Cardiac fibroblast (primary cell): Measurements from ENCODE around the gene PKHD1.

Experiments
- DNase-seq, 2 donors: peaks; one replicate each; pipeline versions ENCODE4 v3.0.0 to v3.0.0-alpha.2; 2010; ENCODE audit warnings: low read depth in 2 of 2
- H3K4me3 ChIP-seq, 2 donors: replicated peaks in 1 of 2; 1 replicate in 1 of 2; 2 replicates in 1 of 2; pipeline ENCODE4 v1.5.1; 2011; ENCODE audit warnings: low read depth in 2 of 2, low read length in 2 of 2, mild to moderate bottlenecking in 2 of 2, moderate library complexity in 1 of 2
- TF ChIP-seq, protein P1 (sequence below): IDR thresholded peaks from one replicate; pipeline ENCODE4 v1.5.1; 2011; ENCODE audit warnings: low read depth, mild to moderate bottlenecking, low read length, inconsistent platforms

Gene PKHD1

DNA sequence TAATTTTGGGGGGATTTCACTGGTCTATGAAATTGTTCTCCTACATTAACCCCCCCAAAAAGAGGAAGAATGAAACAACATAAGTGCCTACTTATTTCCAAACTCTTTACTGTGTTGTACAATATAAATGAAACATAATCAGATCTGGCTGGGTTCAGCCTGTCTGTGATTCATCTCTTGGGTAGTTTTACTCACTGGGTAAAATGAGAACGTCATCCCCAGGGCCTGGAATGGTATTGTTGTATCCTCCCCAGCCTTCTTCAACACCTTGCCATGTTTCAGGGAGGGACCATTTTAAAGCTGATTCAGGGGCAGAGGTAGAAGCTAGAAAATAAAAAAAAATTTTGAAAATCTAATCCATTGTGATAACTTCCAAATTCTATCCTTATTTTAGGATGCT, 256.7 kb downstream of the PKHD1 start:
- H3K4me3 ChIP-seq = no peak overlapping the region
- TF ChIP-seq, protein P1, sequence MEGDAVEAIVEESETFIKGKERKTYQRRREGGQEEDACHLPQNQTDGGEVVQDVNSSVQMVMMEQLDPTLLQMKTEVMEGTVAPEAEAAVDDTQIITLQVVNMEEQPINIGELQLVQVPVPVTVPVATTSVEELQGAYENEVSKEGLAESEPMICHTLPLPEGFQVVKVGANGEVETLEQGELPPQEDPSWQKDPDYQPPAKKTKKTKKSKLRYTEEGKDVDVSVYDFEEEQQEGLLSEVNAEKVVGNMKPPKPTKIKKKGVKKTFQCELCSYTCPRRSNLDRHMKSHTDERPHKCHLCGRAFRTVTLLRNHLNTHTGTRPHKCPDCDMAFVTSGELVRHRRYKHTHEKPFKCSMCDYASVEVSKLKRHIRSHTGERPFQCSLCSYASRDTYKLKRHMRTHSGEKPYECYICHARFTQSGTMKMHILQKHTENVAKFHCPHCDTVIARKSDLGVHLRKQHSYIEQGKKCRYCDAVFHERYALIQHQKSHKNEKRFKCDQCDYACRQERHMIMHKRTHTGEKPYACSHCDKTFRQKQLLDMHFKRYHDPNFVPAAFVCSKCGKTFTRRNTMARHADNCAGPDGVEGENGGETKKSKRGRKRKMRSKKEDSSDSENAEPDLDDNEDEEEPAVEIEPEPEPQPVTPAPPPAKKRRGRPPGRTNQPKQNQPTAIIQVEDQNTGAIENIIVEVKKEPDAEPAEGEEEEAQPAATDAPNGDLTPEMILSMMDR = no peak
- no peak for DNase-seq

DNA sequence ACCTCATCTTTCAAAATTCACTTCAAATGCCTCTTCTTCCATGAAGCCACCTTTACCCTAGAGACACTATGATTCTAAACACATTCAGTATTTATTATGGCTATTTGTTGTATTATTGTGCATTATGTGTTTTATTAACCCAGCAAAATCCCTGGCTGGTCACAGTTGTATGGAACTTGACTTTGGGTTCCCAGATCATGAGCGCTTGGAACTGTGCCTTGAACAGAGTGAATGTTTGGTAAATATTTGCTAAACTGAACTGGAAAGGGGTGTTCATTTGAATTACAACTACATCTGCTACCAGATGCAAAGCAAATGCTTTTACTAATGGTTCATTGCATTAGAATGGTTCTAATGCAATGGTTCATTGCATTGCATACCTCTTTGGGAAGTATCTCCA, 259.8 kb downstream of the PKHD1 start:
- H3K4me3 ChIP-seq = no peak overlapping the region
- DNase-seq = no peak
- TF ChIP-seq, protein P1 = no peak

DNA sequence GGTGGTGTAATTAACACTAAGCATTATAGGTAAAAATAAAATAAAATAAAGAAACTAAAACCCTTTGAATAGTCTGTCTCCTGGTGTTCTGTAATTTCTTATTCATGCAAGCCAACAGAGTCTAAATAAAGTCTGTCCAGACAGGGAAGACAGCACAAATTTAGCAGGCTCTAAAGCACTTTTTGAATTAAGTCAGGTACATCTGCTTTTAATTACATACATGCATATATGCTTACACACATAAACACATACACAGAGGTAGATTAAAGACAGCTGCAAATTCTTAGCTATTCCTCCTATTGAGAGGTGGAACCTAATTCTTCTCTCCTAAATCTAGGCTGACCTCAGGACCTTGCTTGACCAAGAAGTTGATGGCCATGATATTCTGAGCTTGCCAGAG, 262.5 kb downstream of the PKHD1 start:
- DNase-seq = no peak
- no peak overlapping the region for H3K4me3 ChIP-seq
- TF ChIP-seq, protein P1 = no peak

DNA sequence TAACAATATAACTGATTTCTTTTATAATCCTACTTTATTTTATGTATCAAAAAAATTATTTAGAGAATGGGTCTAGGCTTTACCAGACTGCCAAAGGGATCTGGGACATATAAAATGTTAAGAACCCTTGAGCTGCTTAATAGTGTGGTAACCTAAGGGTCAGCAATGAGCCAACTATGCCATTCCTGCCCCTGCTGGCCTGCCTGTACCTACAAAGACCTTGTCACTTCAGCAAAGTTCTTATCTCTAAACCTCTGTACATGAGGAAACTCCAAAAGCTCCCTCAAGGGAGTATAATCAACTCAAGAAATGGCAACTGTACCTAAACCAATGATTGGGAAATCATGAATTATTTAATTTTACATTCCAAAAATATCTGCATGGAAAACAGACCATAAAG, 266.9 kb downstream of the PKHD1 start:
- H3K4me3 ChIP-seq = no peak overlapping the region
- TF ChIP-seq, protein P1 = no peak
- no peak for DNase-seq

DNA sequence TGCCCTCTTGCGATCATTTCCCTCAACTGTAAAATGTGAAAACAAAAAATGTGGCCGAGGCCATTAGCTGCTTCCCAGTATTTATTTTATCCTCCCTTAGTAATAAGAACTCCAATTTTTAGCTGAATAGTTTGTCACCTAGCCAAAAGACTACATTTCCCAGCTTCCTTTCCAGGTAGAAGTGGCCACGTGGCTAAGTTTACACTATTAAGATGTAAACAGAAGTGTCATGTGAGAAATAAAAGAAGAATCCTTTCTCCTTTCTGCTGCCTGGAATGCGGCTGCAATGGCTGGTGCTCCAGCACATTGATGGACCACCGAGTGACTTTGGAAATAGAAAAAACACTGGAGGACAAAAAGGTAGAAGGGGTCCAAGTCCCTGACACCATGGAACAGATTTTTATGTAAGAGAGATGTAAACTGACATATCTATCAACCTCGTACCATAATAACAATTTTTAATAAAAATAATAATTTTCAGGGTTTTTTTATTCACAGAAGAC, 268.8 kb downstream of the PKHD1 start:
- TF ChIP-seq, protein P1 = no peak
- DNase-seq = no peak
- no peak overlapping the region for H3K4me3 ChIP-seq

DNA sequence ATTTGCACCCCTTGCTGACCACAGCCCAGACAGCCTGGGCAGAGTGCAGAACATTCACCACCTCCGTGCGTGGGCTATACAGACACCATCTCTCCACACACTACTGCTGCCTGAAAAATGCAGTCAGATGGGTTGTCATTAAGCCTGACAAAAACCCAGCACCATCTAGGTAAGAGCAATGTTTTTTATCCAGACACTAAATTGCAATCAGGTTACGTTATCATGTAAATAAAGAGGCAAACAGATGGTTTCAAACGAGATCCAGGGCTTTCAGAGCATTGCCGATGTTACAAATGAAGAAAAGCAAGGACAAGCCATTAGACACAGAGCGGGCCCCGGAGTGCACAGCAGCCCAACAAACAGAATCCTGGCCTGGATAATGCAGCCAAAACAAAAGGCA, 269.6 kb downstream of the PKHD1 start:
- DNase-seq = no peak
- TF ChIP-seq, protein P1 = no peak
- no peak overlapping the region for H3K4me3 ChIP-seq

DNA sequence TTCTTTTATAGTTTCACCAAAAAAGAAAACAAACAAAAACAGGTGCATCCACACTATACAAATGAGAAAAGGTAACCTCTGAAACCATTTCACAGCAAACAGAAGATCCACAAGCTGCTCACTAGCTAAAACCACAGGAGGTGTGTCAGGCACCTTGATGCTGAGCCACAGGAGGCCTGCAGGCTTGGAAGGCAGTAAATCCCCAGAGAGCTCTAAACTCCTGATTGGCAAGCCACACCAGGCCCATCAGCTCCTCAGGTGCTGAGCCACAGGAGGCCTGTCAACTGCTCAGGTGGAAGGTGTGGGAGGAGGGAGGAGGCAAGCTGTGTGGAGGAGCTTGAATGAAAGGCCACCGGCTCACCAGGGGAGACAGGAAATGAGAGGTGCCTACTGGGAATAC, 273.0 kb downstream of the PKHD1 start:
- DNase-seq = no peak
- H3K4me3 ChIP-seq = no peak overlapping the region
- TF ChIP-seq, protein P1 = no peak
